ENCODE results near the gene BOC. TPM values are rescaled to one million over a fixed set of nuclear protein-coding genes. Genes with fewer than 3 reads are reported as not detected.

Gene BOC
- total and polyA plus RNA-seq, 9 donors = 28.6 to 98.5 (median 58.0) TPM

DNA sequence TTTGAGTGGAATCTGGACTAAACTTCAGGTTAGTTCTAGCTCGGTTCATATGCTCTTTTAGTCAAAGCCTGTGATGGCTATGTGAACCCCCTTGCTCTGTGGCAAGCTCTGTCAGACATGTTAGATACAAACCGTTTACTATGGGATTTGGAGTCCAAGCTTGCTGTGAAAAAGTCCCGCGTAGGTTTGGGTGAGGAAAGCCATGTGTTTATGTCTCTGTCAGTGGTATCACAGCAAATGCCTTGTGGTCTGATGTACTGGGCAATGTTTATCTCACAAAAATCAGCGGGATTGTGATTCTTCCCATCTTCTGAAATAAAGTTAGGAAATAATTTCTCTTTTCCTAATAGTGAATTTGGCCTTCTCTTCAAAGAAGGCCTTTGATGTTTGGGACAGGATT lies 5.0 kb downstream of the BOC start:
- Histone ChIP-seq H3K9me3 (no peaks in the 10 kb centered on the region), H3K27me3 (no peaks in the 10 kb centered on the region), H3K36me3 (no peaks in the 10 kb centered on the region), H3K4me1 (ENCODE audit: insufficient read depth) (peaks cover 7% of the 10 kb centered on the region), H3K4me3 (no peak overlapping the region), H3K27ac (no peak overlapping the region)
- 80 to 92% (median 89%) methylated on average over 5 of the region's 5 CpGs for whole genome bisulfite sequencing, 3 donors
- TF ChIP-seq EP300 (IDR thresholded peaks at IDR 0.05) = no peak
- intact Hi-C loops (cut with DNase I) = loop anchor here in 1 of 4 donors (10.0 kb wide), 2 partner anchors 72 to 162 kb away; no protein-coding TSS in a partner anchor
- DNase-seq = no peak

DNA sequence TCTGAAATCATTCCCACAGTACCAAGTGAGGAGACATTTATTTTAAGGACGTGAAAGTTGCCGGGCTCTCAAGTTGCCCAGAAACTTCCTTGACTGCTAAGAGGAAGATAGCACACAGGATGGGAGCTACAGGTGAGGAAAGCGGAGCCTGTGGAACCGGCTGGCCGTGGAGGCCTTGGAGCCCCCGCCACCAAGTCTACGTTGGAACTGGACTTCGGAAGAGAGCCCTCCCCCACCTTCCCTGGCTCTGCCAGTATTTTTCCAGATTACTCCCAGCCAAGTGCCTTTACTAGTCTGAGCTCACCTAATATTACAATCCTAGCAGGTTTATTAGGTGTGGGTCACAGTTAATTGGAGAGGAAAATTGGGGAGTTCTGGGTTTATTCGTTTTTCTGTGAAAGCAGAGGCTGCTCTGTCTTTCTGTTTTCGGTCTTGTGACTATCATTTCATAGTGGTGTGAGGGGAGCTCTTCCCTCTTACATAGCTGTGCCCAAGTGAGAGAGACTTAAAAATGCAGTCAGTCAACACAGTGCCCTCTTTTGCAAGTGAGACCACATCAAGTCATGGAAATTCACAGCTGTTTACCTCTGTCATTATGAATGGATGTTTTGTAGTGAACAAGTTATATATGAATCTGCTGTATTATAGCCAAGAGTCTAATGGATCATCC lies 6.8 kb downstream of the BOC start:
- H3K27me3 ChIP-seq = no peaks in the 10 kb centered on the region
- peaks cover 11% of the 10 kb centered on the region for H3K4me1 ChIP-seq (ENCODE audit: insufficient read depth)
- intact Hi-C loops (cut with DNase I) = loop anchor here in 1 of 4 donors (10.0 kb wide), 2 partner anchors 73 to 163 kb away; no protein-coding TSS in a partner anchor

DNA sequence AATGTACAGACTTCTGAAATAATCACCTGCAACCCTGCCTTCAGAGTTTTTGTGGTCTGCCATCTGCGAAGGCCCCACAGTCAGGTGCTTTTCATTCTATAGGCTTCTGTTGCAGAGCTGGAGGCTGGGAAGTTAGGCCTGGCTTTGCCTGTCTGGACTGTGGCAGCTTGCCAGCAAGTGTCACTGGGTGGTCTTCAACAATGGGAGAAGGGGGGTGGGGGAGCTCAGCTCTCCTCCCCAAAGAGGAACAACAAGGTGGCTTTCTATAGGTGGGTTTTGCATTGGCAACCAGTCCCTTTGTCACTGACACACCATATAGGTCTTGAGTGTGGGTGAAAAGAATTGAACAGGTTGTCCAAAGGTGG lies 7.3 kb downstream of the BOC start:
- intact Hi-C loops (cut with DNase I) = loop anchor here in 1 of 4 donors (10.0 kb wide), 2 partner anchors 74 to 164 kb away; no protein-coding TSS in a partner anchor
- H3K4me1 ChIP-seq (ENCODE audit: insufficient read depth) = peaks cover 10% of the 10 kb centered on the region
- no peak for DNase-seq
- no peak overlapping the region for H3K4me3 ChIP-seq
- TF ChIP-seq EP300 (IDR thresholded peaks at IDR 0.05) = no peak
- TF ChIP-seq, protein P1, sequence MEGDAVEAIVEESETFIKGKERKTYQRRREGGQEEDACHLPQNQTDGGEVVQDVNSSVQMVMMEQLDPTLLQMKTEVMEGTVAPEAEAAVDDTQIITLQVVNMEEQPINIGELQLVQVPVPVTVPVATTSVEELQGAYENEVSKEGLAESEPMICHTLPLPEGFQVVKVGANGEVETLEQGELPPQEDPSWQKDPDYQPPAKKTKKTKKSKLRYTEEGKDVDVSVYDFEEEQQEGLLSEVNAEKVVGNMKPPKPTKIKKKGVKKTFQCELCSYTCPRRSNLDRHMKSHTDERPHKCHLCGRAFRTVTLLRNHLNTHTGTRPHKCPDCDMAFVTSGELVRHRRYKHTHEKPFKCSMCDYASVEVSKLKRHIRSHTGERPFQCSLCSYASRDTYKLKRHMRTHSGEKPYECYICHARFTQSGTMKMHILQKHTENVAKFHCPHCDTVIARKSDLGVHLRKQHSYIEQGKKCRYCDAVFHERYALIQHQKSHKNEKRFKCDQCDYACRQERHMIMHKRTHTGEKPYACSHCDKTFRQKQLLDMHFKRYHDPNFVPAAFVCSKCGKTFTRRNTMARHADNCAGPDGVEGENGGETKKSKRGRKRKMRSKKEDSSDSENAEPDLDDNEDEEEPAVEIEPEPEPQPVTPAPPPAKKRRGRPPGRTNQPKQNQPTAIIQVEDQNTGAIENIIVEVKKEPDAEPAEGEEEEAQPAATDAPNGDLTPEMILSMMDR (IDR thresholded peaks at IDR 0.05) = no peak
- TF ChIP-seq POLR2A (IDR thresholded peaks at IDR 0.05) = no peak
- 92 to 94% (median 94%) methylated on average over 1 of the region's 1 CpG for WGBS, 3 donors
- no peaks in the 10 kb centered on the region for H3K27me3 ChIP-seq
- no peaks in the 10 kb centered on the region for H3K9me3 ChIP-seq
- no peak overlapping the region for H3K27ac ChIP-seq
- no peaks in the 10 kb centered on the region for H3K36me3 ChIP-seq

More for the DNA sequence above, 6.8 kb downstream of the BOC start:
- DNase-seq = no peak
- Histone ChIP-seq H3K9me3 (no peaks in the 10 kb centered on the region), H3K4me3 (no peak overlapping the region), H3K27ac (no peak overlapping the region), H3K36me3 (no peaks in the 10 kb centered on the region)
- no peak for TF ChIP-seq EP300 (IDR thresholded peaks at IDR 0.05)
- TF ChIP-seq, protein P1 (IDR thresholded peaks at IDR 0.05) = no peak
- no peak for TF ChIP-seq POLR2A (IDR thresholded peaks at IDR 0.05)
- WGBS, 3 donors = 67 to 83% (median 81%) methylated on average over 10 of the region's 10 CpGs

DNA sequence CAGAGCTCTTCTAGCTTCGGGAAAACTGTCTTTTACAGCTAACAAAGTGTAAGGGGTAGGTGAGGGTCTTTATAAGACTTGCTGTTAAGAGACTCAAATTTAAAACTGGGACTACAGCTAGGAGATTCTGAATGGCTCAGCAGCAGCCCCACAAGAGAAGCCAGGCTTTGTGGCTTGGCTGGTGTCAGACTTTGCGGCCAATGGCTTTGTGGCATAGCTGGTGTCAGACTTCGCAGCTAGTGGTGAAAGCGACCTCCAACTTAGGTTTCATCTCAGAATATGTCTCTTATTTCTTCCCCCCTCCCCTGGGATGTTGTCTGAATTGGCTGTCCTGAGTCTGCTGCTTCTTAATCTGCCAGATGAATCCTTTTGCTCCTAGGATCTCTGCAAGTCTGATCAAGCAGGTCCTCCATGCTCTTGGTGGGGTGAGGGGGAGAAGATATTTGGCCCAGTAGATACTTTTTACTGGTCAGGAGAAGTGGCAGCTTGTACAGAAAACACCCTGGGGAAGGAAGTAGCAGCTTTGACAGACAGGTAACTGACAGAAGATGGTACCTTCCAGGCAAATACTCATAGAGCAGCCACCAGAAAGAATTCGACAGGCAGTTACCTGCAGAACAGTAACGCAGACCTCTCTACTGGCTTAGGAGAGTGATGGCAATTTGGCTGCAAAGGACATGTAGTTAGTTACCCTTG lies 8.4 kb downstream of the BOC start:
- 73 to 78% (median 77%) methylated on average over 6 of the region's 6 CpGs for WGBS, 3 donors
- intact Hi-C loops (cut with DNase I) = loop anchor here in 1 of 4 donors (10.0 kb wide), 2 partner anchors 75 to 165 kb away; no protein-coding TSS in a partner anchor
- Histone ChIP-seq H3K27ac (no peak overlapping the region), H3K4me3 (no peak overlapping the region), H3K36me3 (no peaks in the 10 kb centered on the region), H3K27me3 (no peaks in the 10 kb centered on the region), H3K4me1 (ENCODE audit: insufficient read depth) (peaks cover 14% of the 10 kb centered on the region), H3K9me3 (no peaks in the 10 kb centered on the region)
- TF ChIP-seq, protein P1 (IDR thresholded peaks at IDR 0.05) = no peak
- TF ChIP-seq EP300 (IDR thresholded peaks at IDR 0.05) = no peak
- no peak for TF ChIP-seq POLR2A (IDR thresholded peaks at IDR 0.05)
- DNase-seq = no peak

DNA sequence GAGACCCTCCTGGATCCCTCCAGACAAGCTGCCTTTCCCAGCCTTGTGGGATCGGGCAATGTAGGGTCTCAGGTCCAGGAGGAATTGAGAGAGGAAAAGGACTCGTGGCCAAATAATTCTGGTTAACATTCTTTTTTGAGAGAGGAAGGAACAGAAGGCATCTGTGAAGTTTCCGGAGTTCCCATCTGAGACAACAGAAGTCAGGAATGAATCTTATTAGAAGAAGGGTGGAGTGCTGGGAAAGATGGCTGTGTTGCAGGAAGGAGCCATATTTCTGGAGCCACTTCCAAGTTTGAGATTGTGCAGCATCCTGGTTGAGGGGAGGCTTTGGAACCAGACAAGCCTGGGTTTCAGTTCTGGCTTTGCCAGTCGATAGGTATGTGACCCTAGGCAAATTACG lies 9.4 kb downstream of the BOC start:
- Histone ChIP-seq H3K36me3 (no peaks in the 10 kb centered on the region), H3K9me3 (no peaks in the 10 kb centered on the region), H3K4me3 (no peak overlapping the region), H3K4me1 (ENCODE audit: insufficient read depth) (peaks cover 14% of the 10 kb centered on the region), H3K27ac (no peak overlapping the region), H3K27me3 (no peaks in the 10 kb centered on the region)
- no peak for DNase-seq
- WGBS, 3 donors = 81 to 82% (median 81%) methylated on average over 5 of the region's 5 CpGs
- intact Hi-C loops (cut with DNase I) = no loop called here
- TF ChIP-seq, protein P1 (IDR thresholded peaks at IDR 0.05) = no peak
- no peak for TF ChIP-seq EP300 (IDR thresholded peaks at IDR 0.05)
- no peak for TF ChIP-seq POLR2A (IDR thresholded peaks at IDR 0.05)
